ENCODE measurements around the gene MINDY1. TPM values are rescaled to one million over a fixed set of nuclear protein-coding genes. Genes with fewer than 3 reads are reported as not detected.

Gene MINDY1
- total RNA-seq, 4 donors from 2014 or later: 28.5 to 36.6 (median 30.8) TPM

GRCh38 chr1:150969626-150970025, 37.1 kb downstream of the MINDY1 start:
- WGBS, 2 donors: 79 to 92% methylated on average over 3 of the region's 3 CpGs
- H3K4me3 ChIP-seq (ENCODE audit: low read depth, poor library complexity, severe bottlenecking): no peak overlapping the region
- TF ChIP-seq POLR2A (IDR thresholded peaks at IDR 0.05) (no peak), CTCF (IDR thresholded peaks at IDR 0.05) (no peak)
- intact Hi-C loops (cut with DNase I; ENCODE audit: low total_unique reads): no loop called here
- DNase-seq (ENCODE audit: low spot score in 2 of 2): no peak

DNA sequence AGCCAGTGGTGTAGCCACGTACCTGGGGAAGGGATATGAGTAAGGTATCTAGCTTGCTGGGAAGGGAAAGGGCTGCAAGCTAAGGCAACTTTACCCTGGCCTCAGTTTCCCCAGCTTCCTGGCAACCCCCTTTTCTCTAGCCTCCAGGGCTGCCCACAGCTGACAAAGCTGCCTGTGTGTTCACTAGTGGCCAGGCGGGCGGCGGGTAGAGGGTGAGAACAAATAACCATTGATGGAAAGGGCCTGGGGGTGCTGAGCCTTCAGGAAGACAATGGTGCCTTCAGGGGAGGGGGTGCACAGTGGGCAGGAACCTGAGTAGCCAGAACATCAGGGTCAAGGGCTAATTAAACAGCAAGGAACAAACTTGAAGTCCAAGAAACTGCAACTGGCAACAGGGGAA, 38.2 kb downstream of the MINDY1 start:
- no peak for DNase-seq (ENCODE audit: low spot score in 2 of 2)
- H3K4me3 ChIP-seq (ENCODE audit: low read depth, poor library complexity, severe bottlenecking): no peak overlapping the region
- TF ChIP-seq CTCF (IDR thresholded peaks at IDR 0.05) (no peak), POLR2A (IDR thresholded peaks at IDR 0.05) (no peak)
- WGBS, 2 donors: 81 to 98% methylated on average over 4 of the region's 4 CpGs
- intact Hi-C loops (cut with DNase I; ENCODE audit: low total_unique reads): no loop called here

DNA sequence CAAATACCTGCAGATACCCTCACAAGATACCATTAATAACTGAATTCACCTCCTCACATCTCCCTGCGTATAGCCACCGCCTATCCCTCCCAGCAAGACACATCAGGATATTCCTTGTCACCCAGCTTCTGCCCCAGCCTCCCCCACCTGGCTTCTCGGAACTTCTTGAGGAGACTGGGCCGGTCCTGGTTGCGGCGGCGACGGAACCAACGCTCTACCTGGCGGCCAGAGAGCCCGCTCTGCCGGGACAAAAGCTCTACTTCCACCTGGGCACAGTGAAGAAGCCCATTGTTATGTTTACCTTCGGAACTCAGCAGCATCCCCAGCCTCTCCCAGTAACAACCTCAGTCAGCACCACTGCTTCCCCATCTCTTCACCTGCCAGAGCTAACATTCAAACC, 38.8 kb downstream of the MINDY1 start:
- DNase-seq (ENCODE audit: low spot score in 2 of 2): no peak
- TF ChIP-seq CTCF (IDR thresholded peaks at IDR 0.05): no peak
- TF ChIP-seq POLR2A (IDR thresholded peaks at IDR 0.05): no peak
- 98% methylated on average over 13 of the region's 13 CpGs for WGBS, 2 donors
- intact Hi-C loops (cut with DNase I; ENCODE audit: low total_unique reads): no loop called here
- H3K4me3 ChIP-seq (ENCODE audit: low read depth, poor library complexity, severe bottlenecking): no peak overlapping the region

- intact Hi-C loops (cut with DNase I; ENCODE audit: low total_unique reads): no loop called here
- H3K4me3 ChIP-seq (ENCODE audit: low read depth, poor library complexity, severe bottlenecking): no peak overlapping the region
- WGBS, 2 donors: 60 to 78% methylated on average over 6 of the region's 6 CpGs
- no peak for DNase-seq (ENCODE audit: low spot score in 2 of 2)
- TF ChIP-seq CTCF (IDR thresholded peaks at IDR 0.05) (no peak), POLR2A (IDR thresholded peaks at IDR 0.05) (no peak)
These were observed 40.7 kb downstream of the MINDY1 start for GRCh38 chr1:150966011-150966410.

- H3K4me3 ChIP-seq (ENCODE audit: low read depth, poor library complexity, severe bottlenecking): no peak overlapping the region
- WGBS, 2 donors: 81 to 85% methylated on average over 4 of the region's 4 CpGs
- TF ChIP-seq POLR2A (IDR thresholded peaks at IDR 0.05) (no peak), CTCF (IDR thresholded peaks at IDR 0.05) (no peak)
- intact Hi-C loops (cut with DNase I; ENCODE audit: low total_unique reads): no loop called here
- DNase-seq (ENCODE audit: low spot score in 2 of 2): no peak
These were observed 41.1 kb downstream of the MINDY1 start for GRCh38 chr1:150965605-150966004.

DNA sequence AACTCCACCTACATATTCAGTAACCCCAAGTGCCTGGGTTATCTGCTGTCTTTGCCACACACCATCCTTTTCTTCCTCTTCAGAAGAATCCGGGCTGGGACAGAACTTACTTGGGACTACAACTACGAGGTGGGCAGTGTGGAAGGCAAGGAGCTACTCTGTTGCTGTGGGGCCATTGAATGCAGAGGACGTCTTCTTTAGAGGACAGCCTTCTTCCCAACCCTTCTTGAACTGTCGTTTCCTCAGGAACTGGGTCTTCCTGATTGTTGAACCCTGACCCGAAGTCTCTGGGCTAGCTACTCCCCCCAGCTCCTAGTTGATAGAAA, 42.6 kb downstream of the MINDY1 start:
- no peak overlapping the region for H3K4me3 ChIP-seq (ENCODE audit: low read depth, poor library complexity, severe bottlenecking)
- DNase-seq (ENCODE audit: low spot score in 2 of 2): no peak
- 85 to 94% methylated on average over 5 of the region's 5 CpGs for WGBS, 2 donors
- intact Hi-C loops (cut with DNase I; ENCODE audit: low total_unique reads): no loop called here
- no peak for TF ChIP-seq CTCF (IDR thresholded peaks at IDR 0.05)
- TF ChIP-seq POLR2A (IDR thresholded peaks at IDR 0.05): no peak
